A549 (cell line): ENCODE data around the gene CXCR5. TPM values are rescaled to one million over a fixed set of nuclear protein-coding genes. Genes with fewer than 3 reads are reported as not detected.

Experiments
- ATAC-seq, 2 experiments: fragments of 200-7000 bp in 1 of 2; fragments of >200 bp in 1 of 2; cut with Nextera tagmentation in 1 of 2; cut with Tn5 transposase in 1 of 2; 3 replicates each; pipeline versions ENCODE4 v1.8.0 to v1.9.1; 2018 to 2020; ENCODE audit warnings: mild to moderate bottlenecking in 1 of 2, moderate library complexity in 1 of 2
- CTCF ChIA-PET: fragments of 300-600 bp; sonication (Branson Sonifier 250); formaldehyde crosslinking; extraction: SDS; loops from one replicate; lab custom pipeline; 2021; ENCODE audit warnings: antibody characterized with exemption, inconsistent platforms; lab: Yijun Ruan, JAX
- POLR2A ChIA-PET: fragments of 350-600 bp; formaldehyde crosslinking; extraction: SDS; loops from one replicate; lab custom pipeline; 2021; ENCODE audit warnings: antibody characterized with exemption, inconsistent platforms; lab: Yijun Ruan, JAX
- DNase-seq, 2 experiments: peaks; one replicate each; pipeline versions ENCODE4 v3.0.0 to v3.0.0-alpha.2; 2011 to 2016; ENCODE audit warnings: low read depth in 1 of 2, low spot score in 1 of 2
- FAIRE-seq: peaks from 2 replicates; lab custom pipeline; 2011; peaks lifted over from hg19 to GRCh38; lab: Jason Lieb, UNC
- H3K27ac ChIP-seq, 2 experiments: fragments of >200 bp; sonication (Bioruptor Twin); formaldehyde crosslinking; 3 replicates each; pipeline ENCODE4 v1.5.1; 2016 to 2017
- H3K4me1 ChIP-seq: fragments of >200 bp; sonication (Bioruptor Twin); formaldehyde crosslinking; 3 replicates; pipeline ENCODE4 v1.6.1; 2016
- H3K4me2 ChIP-seq: fragments of >200 bp; sonication (Bioruptor Twin); formaldehyde crosslinking; 3 replicates; pipeline ENCODE4 v1.6.1; 2016
- H3K4me3 ChIP-seq: fragments of >200 bp; sonication (Bioruptor Twin); formaldehyde crosslinking; 3 replicates; pipeline ENCODE4 v1.5.1; 2016
- H3K9me3 ChIP-seq: fragments of >200 bp; sonication (Bioruptor Twin); formaldehyde crosslinking; 3 replicates; pipeline ENCODE4 v1.6.1; 2016
- BHLHE40 ChIP-seq: IDR thresholded peaks from 2 replicates; pipeline ENCODE4 v1.6.1; 2012; ENCODE audit warnings: low read depth, low read length, inconsistent platforms
- EHF ChIP-seq: fragments of 250-450 bp; sonication (Bioruptor Pico); IDR thresholded peaks from 2 replicates; pipeline ENCODE4 v1.5.0; 2020; ENCODE audit warnings: mild to moderate bottlenecking
- ELK1 ChIP-seq: fragments of 150-350 bp; IDR thresholded peaks from 2 replicates; pipeline ENCODE4 v1.6.1; 2014; ENCODE audit warnings: low read depth, mild to moderate bottlenecking, low read length
- GATA3 ChIP-seq: IDR thresholded peaks from 2 replicates; pipeline ENCODE4 v1.6.1; 2012; ENCODE audit warnings: borderline replicate concordance
- HOXB13 ChIP-seq: fragments of 250-450 bp; sonication (Bioruptor Pico); IDR thresholded peaks from 2 replicates; pipeline ENCODE4 v1.5.0; 2020; ENCODE audit warnings: low read depth, mild to moderate bottlenecking, moderate library complexity
- MAX ChIP-seq: IDR thresholded peaks from 2 replicates; pipeline ENCODE4 v1.6.1; 2012
- RARB ChIP-seq: fragments of 250-450 bp; sonication (Bioruptor Pico); IDR thresholded peaks from 2 replicates; pipeline ENCODE4 v1.8.0; 2021; ENCODE audit warnings: mild to moderate bottlenecking, moderate library complexity
- REST ChIP-seq: fragments of 200-600 bp; sonication (generic); IDR thresholded peaks from 2 replicates; pipeline ENCODE4 v1.6.1; 2016; ENCODE audit warnings: antibody characterized with exemption, mild to moderate bottlenecking, moderate library complexity
- RFX5 ChIP-seq: fragments of 450-650 bp; IDR thresholded peaks from 2 replicates; pipeline ENCODE4 v1.7.1; 2014; ENCODE audit warnings: antibody characterized with exemption, mild to moderate bottlenecking, moderate library complexity
- SMC3 ChIP-seq: fragments of >200 bp; sonication (Bioruptor Twin); formaldehyde crosslinking; IDR thresholded peaks from 3 replicates; pipeline ENCODE4 v1.6.1; 2018; ENCODE audit warnings: inconsistent platforms
- TFCP2L1 ChIP-seq: fragments of 250-450 bp; sonication (Bioruptor Pico); IDR thresholded peaks from 2 replicates; pipeline ENCODE4 v1.5.0; 2021; ENCODE audit warnings: mild to moderate bottlenecking
- ZSCAN20 ChIP-seq: fragments of 250-450 bp; sonication (Bioruptor Pico); IDR thresholded peaks from 2 replicates; pipeline ENCODE4 v1.8.0; 2022; ENCODE audit warnings: mild to moderate bottlenecking, moderate library complexity
- WGBS: methylation state at CpG from one replicate; pipeline ENCODE4 v1.1.6; 2017; ENCODE audit errors: missing lambda C conversion rate; 5-methylcytosine and 5-hydroxymethylcytosine counted together
- polyA plus RNA-seq, 4 experiments: library from polyadenylated mRNA; depleted of rRNA in 3 of 4; stranded (reverse); fragments of >200 nt; fragmentation: RNase III in 1 of 4; extraction: RNeasy Plus Mini Kit Qiagen cat#74134 plus additional on column Dnase treatment in 1 of 4; gene quantifications; 2 replicates in 3 of 4; 3 replicates in 1 of 4; pipeline ENCODE4 v1.2.3, GENCODE V29; 2011 to 2017

The CXCR5 gene
- polyA plus RNA-seq, 2 of the 4 experiments (the other 2 are of a cell fraction): 0.04 TPM; not detected in 1

DNA sequence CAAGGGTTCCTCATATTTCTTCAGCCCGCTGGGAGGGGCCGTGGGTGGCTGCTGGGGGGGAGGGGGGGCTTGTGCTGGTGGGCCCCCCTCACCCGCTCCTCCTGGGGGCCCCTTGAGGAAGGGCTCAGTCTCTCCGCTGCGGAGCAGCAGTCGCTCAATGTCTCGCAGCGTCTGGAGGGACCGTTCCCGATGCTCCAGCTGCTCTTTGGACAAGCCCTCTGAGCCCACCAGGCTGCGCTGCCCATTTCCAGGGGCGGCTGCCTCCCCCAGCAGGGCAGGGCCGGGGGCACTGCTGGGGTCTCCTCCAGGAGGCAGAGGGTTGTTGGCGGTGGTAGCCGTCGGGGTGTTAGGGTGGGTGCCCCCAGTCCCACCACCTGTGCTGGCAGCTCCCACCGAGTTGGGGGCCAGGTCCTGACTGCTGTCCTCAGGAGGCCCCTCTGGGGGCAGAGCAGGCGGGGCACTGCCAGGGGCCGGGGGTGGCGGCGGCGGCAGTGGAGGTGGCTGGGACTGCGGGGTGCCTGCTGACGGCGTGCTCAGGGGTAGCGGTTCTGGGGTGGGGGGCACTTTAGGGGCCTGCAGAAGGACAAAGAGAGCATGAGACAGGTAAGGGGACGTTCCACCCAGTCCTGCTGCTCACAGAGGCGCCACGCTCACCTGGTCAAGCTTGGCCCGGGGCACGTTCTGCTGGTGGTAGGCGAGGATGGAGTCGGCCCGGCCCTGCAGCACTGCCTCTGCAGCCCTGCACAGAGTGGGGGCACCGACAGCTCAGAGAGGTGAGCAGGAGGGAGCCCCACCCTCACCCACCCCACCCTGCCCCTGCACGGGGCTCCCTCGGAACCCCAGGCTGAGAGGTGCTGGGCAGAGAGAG lies 18.9 kb downstream of the CXCR5 start:
- Histone ChIP-seq H3K27ac (peak overlapping the region in 1 of 2 experiments; percentile 27; a peak in 1 of 6 replicates), H3K9me3 (no peaks in the 10 kb centered on the region), H3K4me3 (no peak overlapping the region), H3K4me1 (peaks cover 64% of the 10 kb centered on the region), H3K4me2 (no peak overlapping the region)
- FAIRE-seq (no peak), DNase-seq (no peak), ATAC-seq (no peak)
- ChIA-PET POLR2A (interaction anchor here (0.5 to 0.6 kb wide), 2 partner anchors 24 to 50 kb away, joined by 3 to 4 read pairs; no protein-coding TSS in a partner anchor), CTCF (interaction anchor here (1.4 to 2.4 kb wide), 2 partner anchors 111 to 212 kb away, joined by 4 to 9 read pairs; partner anchors contain the start of gene DDX6)
- WGBS: no CpG with 5 or more reads among the region's 37 CpGs
- TF ChIP-seq EHF (CRISPR knock-in tag): no peak
- no peak for TF ChIP-seq ELK1
- TF ChIP-seq HOXB13 (CRISPR knock-in tag): no peak
- TF ChIP-seq TFCP2L1 (CRISPR knock-in tag): no peak
- no peak for TF ChIP-seq REST
- TF ChIP-seq ZSCAN20 (CRISPR knock-in tag): no peak
- TF ChIP-seq RFX5: no peak

DNA sequence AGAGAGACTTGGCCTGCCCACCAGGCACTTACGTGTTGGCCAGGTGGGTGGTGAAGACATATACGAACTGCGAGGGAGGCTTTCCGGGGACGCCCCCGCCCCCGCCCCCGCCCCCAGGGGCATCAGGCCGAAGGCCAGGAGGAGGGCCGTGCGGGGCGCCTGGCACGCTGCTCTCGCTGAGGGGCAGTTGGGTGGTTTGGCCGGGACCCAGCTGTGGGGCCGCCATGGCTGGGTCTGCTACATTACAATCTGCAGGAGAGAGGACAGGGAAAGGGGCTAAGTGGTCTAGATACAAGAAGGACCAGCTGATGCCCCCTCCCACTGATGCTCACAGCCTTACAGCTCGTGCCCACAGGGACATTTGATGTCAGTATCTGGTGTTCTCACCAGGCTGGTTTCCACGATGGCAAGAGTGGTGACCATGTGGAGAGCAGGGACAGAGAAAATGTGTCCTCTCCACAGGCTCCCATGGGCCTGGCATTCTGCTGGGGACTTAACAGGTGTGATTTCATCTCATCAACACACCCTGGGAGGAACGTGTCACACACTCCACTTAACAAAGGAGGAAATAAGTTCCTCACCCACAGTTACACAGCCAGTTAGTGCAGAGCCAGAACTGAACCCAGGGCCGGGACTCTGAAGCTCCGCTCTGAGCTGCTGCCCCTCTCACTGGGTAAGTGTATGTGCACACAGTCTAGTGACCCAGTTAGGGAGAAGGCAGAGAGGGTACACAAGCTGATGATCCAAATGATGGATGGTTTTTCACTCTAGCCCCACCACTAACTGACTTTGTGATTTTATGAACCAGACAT lies 19.7 kb downstream of the CXCR5 start:
- CTCF ChIA-PET: interaction anchor here (1.0 to 2.4 kb wide), 3 partner anchors 83 to 214 kb away, joined by 3 to 9 read pairs (median 4); partner anchors contain the start of gene DDX6
- no peak for ATAC-seq
- WGBS: 68% methylated on average over 5 of the region's 21 CpGs

More for the DNA sequence above, 19.7 kb downstream of the CXCR5 start:
- Histone ChIP-seq H3K27ac (peak overlapping the region in 1 of 2 experiments; percentile 27; a peak in 1 of 6 replicates), H3K4me1 (peaks cover 64% of the 10 kb centered on the region), H3K9me3 (no peaks in the 10 kb centered on the region), H3K4me2 (no peak overlapping the region), H3K4me3 (no peak overlapping the region)
- DNase-seq: no peak
- no peak for FAIRE-seq
- TF ChIP-seq BHLHE40 (no peak), MAX (no peak), SMC3 (no peak), GATA3 (no peak), RARB (CRISPR knock-in tag) (no peak)
- POLR2A ChIA-PET: no interaction called here
